Trophoblast cell (in vitro differentiated cells and primary cell): ENCODE measurements around the gene CACTIN.

ENCODE experiments used
- DNase-seq, 2 donors: peaks; one replicate each; pipeline ENCODE4 v3.0.0-alpha.2; 2016
- H2AFZ ChIP-seq: 2 replicates; pipeline ENCODE4 v1.6.1; 2013; ENCODE audit warnings: low read length, moderate library complexity, mild to moderate bottlenecking; ENCODE audit not compliant: insufficient read depth, poor library complexity
- H2AK5ac ChIP-seq: 2 replicates; pipeline ENCODE4 v1.6.1; 2013; ENCODE audit warnings: mild to moderate bottlenecking, low read length
- H2BK120ac ChIP-seq: 2 replicates; pipeline ENCODE4 v1.6.1; 2013; ENCODE audit warnings: low read length, mild to moderate bottlenecking, moderate library complexity; ENCODE audit not compliant: insufficient read depth, poor library complexity
- H2BK12ac ChIP-seq: 2 replicates; pipeline ENCODE4 v1.6.1; 2013; ENCODE audit warnings: mild to moderate bottlenecking, low read length, moderate library complexity
- H2BK5ac ChIP-seq: 2 replicates; pipeline ENCODE4 v1.6.1; 2013; ENCODE audit warnings: low read length, low read depth, moderate library complexity, mild to moderate bottlenecking; ENCODE audit not compliant: poor library complexity
- H3K14ac ChIP-seq: 2 replicates; pipeline ENCODE4 v1.6.1; 2013; ENCODE audit warnings: mild to moderate bottlenecking, low read length
- H3K18ac ChIP-seq: 2 replicates; pipeline ENCODE4 v1.6.1; 2013; ENCODE audit warnings: mild to moderate bottlenecking, low read length
- H3K23ac ChIP-seq: 2 replicates; pipeline ENCODE4 v1.6.1; 2013; ENCODE audit warnings: low read length
- H3K27ac ChIP-seq: 2 replicates; pipeline ENCODE4 v1.5.1; 2013; ENCODE audit warnings: low read depth, mild to moderate bottlenecking, inconsistent platforms, low read length, moderate library complexity
- H3K27me3 ChIP-seq: 2 replicates; pipeline ENCODE4 v1.6.1; 2013; ENCODE audit warnings: inconsistent platforms, mild to moderate bottlenecking, low read length, moderate library complexity; ENCODE audit not compliant: insufficient read depth
- H3K36me3 ChIP-seq, 2 experiments: 1 replicate in 1 of 2; 2 replicates in 1 of 2; pipeline ENCODE4 v1.6.1; 2013; ENCODE audit warnings: low read length in 2 of 2, mild to moderate bottlenecking in 2 of 2, moderate library complexity in 1 of 2; ENCODE audit not compliant: insufficient read depth in 2 of 2, control insufficient read depth in 1 of 2
- H3K4ac ChIP-seq: 2 replicates; pipeline ENCODE4 v1.6.1; 2013; ENCODE audit warnings: low read depth, mild to moderate bottlenecking, low read length, moderate library complexity
- H3K4me1 ChIP-seq, 2 experiments: 1 replicate in 1 of 2; 2 replicates in 1 of 2; pipeline ENCODE4 v1.6.1; 2013; ENCODE audit warnings: low read length in 2 of 2, mild to moderate bottlenecking in 2 of 2, moderate library complexity in 1 of 2; ENCODE audit not compliant: insufficient read depth in 2 of 2, control insufficient read depth in 1 of 2
- H3K4me2 ChIP-seq: 2 replicates; pipeline ENCODE4 v1.6.1; 2013; ENCODE audit warnings: inconsistent platforms, mild to moderate bottlenecking, low read length, moderate library complexity
- H3K4me3 ChIP-seq: 2 replicates; pipeline ENCODE4 v1.5.1; 2013; ENCODE audit warnings: mild to moderate bottlenecking, low read depth, low read length, inconsistent platforms
- H3K79me1 ChIP-seq: one replicate; pipeline ENCODE4 v1.6.1; 2013; ENCODE audit warnings: low read length
- H3K79me2 ChIP-seq: 2 replicates; pipeline ENCODE4 v1.6.1; 2013; ENCODE audit warnings: low read length, mild to moderate bottlenecking; ENCODE audit not compliant: control insufficient read depth, insufficient read depth, poor library complexity
- H3K9ac ChIP-seq: 2 replicates; pipeline ENCODE4 v1.6.1; 2013; ENCODE audit warnings: mild to moderate bottlenecking, low read length
- H3K9me3 ChIP-seq: 2 replicates; pipeline ENCODE4 v1.6.1; 2013; ENCODE audit warnings: low read depth, mild to moderate bottlenecking, control low read depth, inconsistent platforms, low read length; ENCODE audit not compliant: insufficient read depth
- H4K12ac ChIP-seq: 2 replicates; pipeline ENCODE4 v1.6.1; 2013; ENCODE audit warnings: low read depth, mild to moderate bottlenecking, low read length, moderate library complexity
- H4K8ac ChIP-seq: 2 replicates; pipeline ENCODE4 v1.6.1; 2013; ENCODE audit warnings: low read depth, mild to moderate bottlenecking, low read length, moderate library complexity
- H4K91ac ChIP-seq: one replicate; pipeline ENCODE4 v1.6.1; 2013; ENCODE audit warnings: low read depth, mild to moderate bottlenecking, low read length, moderate library complexity
- WGBS: extraction: QIAGEN DNeasy Blood & Tissue Kit; methylation state at CpG from one replicate; pipeline ENCODE4 v1.1.7; 2013; ENCODE audit warnings: missing lambda C conversion rate; ENCODE audit not compliant: insufficient read length, insufficient coverage; ENCODE audit errors: extremely low coverage; 5-methylcytosine and 5-hydroxymethylcytosine counted together

The CACTIN gene

GRCh38 chr19:3636962-3637361 lies 10.4 kb upstream of the CACTIN start:
- Histone ChIP-seq H3K27me3 (no peaks in the 10 kb centered on the region), H3K4me3 (no peak overlapping the region), H3K79me1 (no peaks in the 10 kb centered on the region), H2AFZ (no peak overlapping the region), H4K12ac (no peak overlapping the region), H4K91ac (no peak overlapping the region), H2BK120ac (no peak overlapping the region), H3K9ac (no peak overlapping the region), H3K79me2 (no peaks in the 10 kb centered on the region), H3K23ac (no peak overlapping the region), H3K4me1 (no peaks in the 10 kb centered on the region), H3K4ac (no peak overlapping the region), H3K4me2 (no peak overlapping the region), H3K9me3 (peaks cover 2% of the 10 kb centered on the region), H3K14ac (no peak overlapping the region), H4K8ac (no peak overlapping the region), H3K27ac (no peak overlapping the region), H2AK5ac (no peak overlapping the region), H3K18ac (no peak overlapping the region), H2BK12ac (no peak overlapping the region), H3K36me3 (peaks cover 66 to 67% of the 10 kb centered on the region in 2 experiments), H2BK5ac (no peak overlapping the region)
- DNase-seq, result no peak
- WGBS, result no CpG with 5 or more reads among the region's 20 CpGs

DNA sequence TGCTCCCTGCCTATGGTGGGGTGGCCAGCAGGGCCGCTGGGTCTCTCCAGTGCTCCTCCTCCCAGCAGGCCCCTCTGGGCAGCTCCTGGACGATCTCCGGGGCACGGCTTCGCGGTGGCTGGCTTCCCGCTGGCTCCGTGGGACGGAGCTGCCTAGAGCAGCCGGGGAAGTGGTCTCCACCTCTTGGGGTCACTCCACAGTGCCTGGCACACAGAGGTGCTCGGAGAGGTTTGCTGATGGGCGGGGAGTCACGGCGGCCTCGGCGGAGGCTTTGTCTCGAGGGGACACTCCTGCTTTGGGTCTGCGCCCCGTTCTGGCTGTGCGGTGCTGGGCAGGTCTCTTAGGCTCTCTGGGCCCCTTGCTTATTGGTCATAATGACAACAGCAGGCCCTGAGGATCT lies 9.9 kb upstream of the CACTIN start:
- no peak overlapping the region for H3K4me3 ChIP-seq
- H3K79me1 ChIP-seq, result no peaks in the 10 kb centered on the region
- H2BK5ac ChIP-seq, result no peak overlapping the region
- DNase-seq, result no peak
- H4K12ac ChIP-seq, result no peak overlapping the region
- no peak overlapping the region for H4K8ac ChIP-seq
- H3K14ac ChIP-seq, result no peak overlapping the region
- H2AFZ ChIP-seq, result no peak overlapping the region
- peaks cover 2% of the 10 kb centered on the region for H3K9me3 ChIP-seq
- no peak overlapping the region for H3K4me2 ChIP-seq
- no peak overlapping the region for H2BK120ac ChIP-seq
- H3K36me3 ChIP-seq, result peaks cover 66 to 67% of the 10 kb centered on the region in 2 experiments
- no peak overlapping the region for H3K18ac ChIP-seq
- no peaks in the 10 kb centered on the region for H3K27me3 ChIP-seq
- H3K79me2 ChIP-seq, result no peaks in the 10 kb centered on the region
- no CpG with 5 or more reads among the region's 20 CpGs for WGBS
- no peak overlapping the region for H3K4ac ChIP-seq
- H2BK12ac ChIP-seq, result no peak overlapping the region
- H3K9ac ChIP-seq, result no peak overlapping the region
- no peak overlapping the region for H2AK5ac ChIP-seq
- H4K91ac ChIP-seq, result no peak overlapping the region
- H3K27ac ChIP-seq, result no peak overlapping the region
- no peak overlapping the region for H3K23ac ChIP-seq
- no peaks in the 10 kb centered on the region for H3K4me1 ChIP-seq

GRCh38 chr19:3634496-3635045 lies 8.0 kb upstream of the CACTIN start:
- Histone ChIP-seq H3K36me3 (peaks cover 69% of the 10 kb centered on the region in 2 experiments), H3K14ac (no peak overlapping the region), H3K9ac (no peak overlapping the region), H3K9me3 (peaks cover 2% of the 10 kb centered on the region), H3K4me1 (no peaks in the 10 kb centered on the region), H3K4ac (no peak overlapping the region), H3K23ac (no peak overlapping the region), H2BK5ac (no peak overlapping the region), H3K27ac (no peak overlapping the region), H2AFZ (no peak overlapping the region), H3K79me2 (no peaks in the 10 kb centered on the region), H4K12ac (peak overlapping the region; percentile 47), H3K4me2 (no peak overlapping the region), H4K91ac (no peak overlapping the region), H3K79me1 (no peaks in the 10 kb centered on the region), H3K4me3 (no peak overlapping the region), H3K18ac (no peak overlapping the region), H3K27me3 (no peaks in the 10 kb centered on the region), H2AK5ac (no peak overlapping the region), H2BK120ac (no peak overlapping the region), H4K8ac (no peak overlapping the region), H2BK12ac (no peak overlapping the region)
- DNase-seq, result no peak
- no CpG with 5 or more reads among the region's 19 CpGs for WGBS

- Histone ChIP-seq H4K12ac (no peak overlapping the region), H2AK5ac (no peak overlapping the region), H3K4me3 (no peak overlapping the region), H2BK120ac (no peak overlapping the region), H2AFZ (no peak overlapping the region), H4K91ac (no peak overlapping the region), H4K8ac (no peak overlapping the region), H3K14ac (no peak overlapping the region), H3K27me3 (no peaks in the 10 kb centered on the region), H3K18ac (no peak overlapping the region), H2BK12ac (no peak overlapping the region), H3K79me1 (no peaks in the 10 kb centered on the region), H3K9ac (no peak overlapping the region), H3K36me3 (peaks cover 59% of the 10 kb centered on the region in 2 experiments), H3K4ac (no peak overlapping the region), H3K4me2 (no peak overlapping the region), H3K4me1 (no peaks in the 10 kb centered on the region), H2BK5ac (no peak overlapping the region), H3K23ac (no peak overlapping the region), H3K9me3 (peaks cover 2% of the 10 kb centered on the region), H3K79me2 (no peaks in the 10 kb centered on the region), H3K27ac (no peak overlapping the region)
- DNase-seq, result no peak
- WGBS, result no CpG with 5 or more reads among the region's 22 CpGs
Measured at GRCh38 chr19:3633559-3633988, 7.0 kb upstream of the CACTIN start.
